ENCODE measurements around the gene KBTBD7.

DNA sequence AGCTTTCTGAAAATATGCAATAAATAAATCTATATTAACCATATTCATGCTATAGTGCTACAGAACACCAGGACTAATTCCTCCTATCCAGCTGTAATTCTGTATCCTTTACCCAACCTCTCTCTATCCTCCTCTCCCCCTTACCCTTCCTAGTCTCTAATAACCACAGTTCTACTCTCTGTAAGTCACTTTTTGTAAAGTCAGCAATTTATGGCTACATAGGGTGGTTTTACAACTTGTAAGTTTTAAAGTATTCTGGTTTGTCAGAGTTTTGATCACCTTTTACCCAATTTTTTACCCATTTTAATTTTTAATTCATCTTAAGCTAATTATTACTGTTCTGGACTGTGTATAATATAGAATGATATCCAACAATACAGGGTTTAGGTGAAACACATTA lies 35.0 kb upstream of the KBTBD7 start:
- TF ChIP-seq, protein P1, sequence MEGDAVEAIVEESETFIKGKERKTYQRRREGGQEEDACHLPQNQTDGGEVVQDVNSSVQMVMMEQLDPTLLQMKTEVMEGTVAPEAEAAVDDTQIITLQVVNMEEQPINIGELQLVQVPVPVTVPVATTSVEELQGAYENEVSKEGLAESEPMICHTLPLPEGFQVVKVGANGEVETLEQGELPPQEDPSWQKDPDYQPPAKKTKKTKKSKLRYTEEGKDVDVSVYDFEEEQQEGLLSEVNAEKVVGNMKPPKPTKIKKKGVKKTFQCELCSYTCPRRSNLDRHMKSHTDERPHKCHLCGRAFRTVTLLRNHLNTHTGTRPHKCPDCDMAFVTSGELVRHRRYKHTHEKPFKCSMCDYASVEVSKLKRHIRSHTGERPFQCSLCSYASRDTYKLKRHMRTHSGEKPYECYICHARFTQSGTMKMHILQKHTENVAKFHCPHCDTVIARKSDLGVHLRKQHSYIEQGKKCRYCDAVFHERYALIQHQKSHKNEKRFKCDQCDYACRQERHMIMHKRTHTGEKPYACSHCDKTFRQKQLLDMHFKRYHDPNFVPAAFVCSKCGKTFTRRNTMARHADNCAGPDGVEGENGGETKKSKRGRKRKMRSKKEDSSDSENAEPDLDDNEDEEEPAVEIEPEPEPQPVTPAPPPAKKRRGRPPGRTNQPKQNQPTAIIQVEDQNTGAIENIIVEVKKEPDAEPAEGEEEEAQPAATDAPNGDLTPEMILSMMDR (IDR thresholded peaks at IDR 0.05; ENCODE audit: extremely low read depth in 1 of 2, insufficient read depth in 1 of 2, low read depth in 1 of 2, low read length in 2 of 2) = no peak
- no peak for TF ChIP-seq EZH2 (IDR thresholded peaks at IDR 0.05; ENCODE audit: borderline replicate concordance, low read depth, low read length, severe bottlenecking)
- TF ChIP-seq JUN (IDR thresholded peaks at IDR 0.05; ENCODE audit: borderline replicate concordance, insufficient read depth, insufficient read length, low read depth) = no peak
- TF ChIP-seq POLR2A (IDR thresholded peaks at IDR 0.05; ENCODE audit: low read depth, low read length) = no peak
- TF ChIP-seq, protein P2, sequence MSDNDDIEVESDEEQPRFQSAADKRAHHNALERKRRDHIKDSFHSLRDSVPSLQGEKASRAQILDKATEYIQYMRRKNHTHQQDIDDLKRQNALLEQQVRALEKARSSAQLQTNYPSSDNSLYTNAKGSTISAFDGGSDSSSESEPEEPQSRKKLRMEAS (IDR thresholded peaks at IDR 0.05; ENCODE audit: insufficient read depth, insufficient read length) = no peak

Measured in endothelial cell of umbilical vein (primary cell).